Loucy (cell line): ENCODE data around the gene CABYR.

Experiments used
- H2AFZ ChIP-seq: fragments of 200-600 bp; sonication (generic); 2 replicates; pipeline ENCODE4 v1.6.0; 2016; ENCODE audit warnings: antibody characterized with exemption, mild to moderate bottlenecking, low read length, moderate library complexity
- H3F3A ChIP-seq: fragments of 200-600 bp; 2 replicates; pipeline ENCODE4 v1.6.0; 2016; ENCODE audit warnings: antibody characterized with exemption, low read depth, mild to moderate bottlenecking
- H3K27me3 ChIP-seq: fragments of 200-600 bp; sonication (generic); 2 replicates; pipeline ENCODE4 v1.6.1; 2014; ENCODE audit warnings: low read length, mild to moderate bottlenecking; ENCODE audit not compliant: insufficient read depth, poor library complexity, severe bottlenecking
- H3K36me3 ChIP-seq: fragments of 200-600 bp; sonication (generic); 2 replicates; pipeline ENCODE4 v1.6.1; 2016; ENCODE audit warnings: low read length; ENCODE audit not compliant: insufficient read depth
- H3K4me1 ChIP-seq: fragments of 200-600 bp; sonication (generic); 2 replicates; pipeline ENCODE4 v1.5.1; 2014; ENCODE audit warnings: low read length, mild to moderate bottlenecking; ENCODE audit not compliant: insufficient read depth, poor library complexity, severe bottlenecking
- H3K4me2 ChIP-seq: fragments of 200-600 bp; sonication (generic); 2 replicates; pipeline ENCODE4 v1.6.0; 2014; ENCODE audit warnings: antibody characterized with exemption, low read length, low read depth, mild to moderate bottlenecking; ENCODE audit not compliant: poor library complexity, severe bottlenecking
- H3K4me3 ChIP-seq: fragments of 200-600 bp; sonication (generic); 2 replicates; pipeline ENCODE4 v1.5.1; 2014; ENCODE audit warnings: low read length, mild to moderate bottlenecking, mixed read lengths; ENCODE audit not compliant: poor library complexity, severe bottlenecking
- H3K79me2 ChIP-seq: fragments of 200-600 bp; sonication (generic); 2 replicates; pipeline ENCODE4 v1.6.1; 2014; ENCODE audit warnings: low read length; ENCODE audit not compliant: insufficient read depth
- H3K9ac ChIP-seq: fragments of 200-600 bp; sonication (generic); 2 replicates; pipeline ENCODE4 v1.6.0; 2014; ENCODE audit warnings: mild to moderate bottlenecking, low read depth, low read length, moderate library complexity; ENCODE audit not compliant: poor library complexity, severe bottlenecking
- H3K9me2 ChIP-seq: fragments of 200-600 bp; sonication (generic); replicated peaks from 2 replicates; pipeline ENCODE4 v1.6.1; 2016; ENCODE audit warnings: low read depth, low read length, mixed read lengths
- H3K9me3 ChIP-seq: fragments of 200-600 bp; sonication (generic); 2 replicates; pipeline ENCODE4 v1.6.1; 2014; ENCODE audit warnings: mild to moderate bottlenecking, antibody characterized with exemption, low read length, low read depth; ENCODE audit not compliant: insufficient read depth
- H4K20me1 ChIP-seq: fragments of 200-600 bp; sonication (generic); 2 replicates; pipeline ENCODE4 v1.6.0; 2014; ENCODE audit warnings: antibody characterized with exemption, low read length, mild to moderate bottlenecking; ENCODE audit not compliant: insufficient read depth, poor library complexity, severe bottlenecking
- CTCF ChIP-seq: fragments of 200-600 bp; sonication (generic); conservative IDR thresholded peaks from 2 replicates; pipeline ENCODE4 v1.5.1; 2014; ENCODE audit warnings: mild to moderate bottlenecking, antibody characterized with exemption, low read length
- EZH2phosphoT487 ChIP-seq: fragments of 200-600 bp; IDR thresholded peaks from 2 replicates; pipeline ENCODE4 v1.6.1; 2018; ENCODE audit warnings: antibody characterized with exemption, mild to moderate bottlenecking, moderate library complexity, borderline replicate concordance

The CABYR gene

GRCh38 chr18:24201699-24202687 is 63.1 kb downstream of the CABYR start:
- Histone ChIP-seq H3K36me3 (no peaks in the 10 kb centered on the region), H3F3A (no peaks in the 10 kb centered on the region), H2AFZ (no peak overlapping the region), H3K9me3 (no peaks in the 10 kb centered on the region), H4K20me1 (no peaks in the 10 kb centered on the region), H3K4me2 (no peak overlapping the region), H3K4me3 (no peak overlapping the region), H3K9me2 (no peaks in the 10 kb centered on the region), H3K9ac (no peak overlapping the region), H3K79me2 (no peaks in the 10 kb centered on the region), H3K27me3 (no peaks in the 10 kb centered on the region), H3K4me1 (no peaks in the 10 kb centered on the region)
- TF ChIP-seq EZH2phosphoT487 (no peak), CTCF (no peak)

GRCh38 chr18:24204904-24205303 is 66.0 kb downstream of the CABYR start:
- Histone ChIP-seq H4K20me1 (no peaks in the 10 kb centered on the region), H3K9me3 (no peaks in the 10 kb centered on the region), H2AFZ (no peak overlapping the region), H3K9me2 (no peaks in the 10 kb centered on the region), H3K9ac (no peak overlapping the region), H3K36me3 (no peaks in the 10 kb centered on the region), H3K27me3 (no peaks in the 10 kb centered on the region), H3F3A (no peaks in the 10 kb centered on the region), H3K4me3 (no peak overlapping the region), H3K79me2 (no peaks in the 10 kb centered on the region), H3K4me2 (no peak overlapping the region), H3K4me1 (no peaks in the 10 kb centered on the region)
- TF ChIP-seq EZH2phosphoT487: no peak
- no peak for TF ChIP-seq CTCF

- no peaks in the 10 kb centered on the region for H3K9me3 ChIP-seq
- H3K36me3 ChIP-seq: no peaks in the 10 kb centered on the region
- H3K9me2 ChIP-seq: no peaks in the 10 kb centered on the region
- H3K79me2 ChIP-seq: no peaks in the 10 kb centered on the region
- no peaks in the 10 kb centered on the region for H3F3A ChIP-seq
- H3K4me1 ChIP-seq: no peaks in the 10 kb centered on the region
- TF ChIP-seq CTCF: no peak
- TF ChIP-seq EZH2phosphoT487: no peak
- no peak overlapping the region for H3K9ac ChIP-seq
- no peak overlapping the region for H2AFZ ChIP-seq
- no peaks in the 10 kb centered on the region for H4K20me1 ChIP-seq
- H3K27me3 ChIP-seq: no peaks in the 10 kb centered on the region
- no peak overlapping the region for H3K4me2 ChIP-seq
- H3K4me3 ChIP-seq: no peak overlapping the region
Measured at GRCh38 chr18:24208270-24209035, 69.6 kb downstream of the CABYR start.
